SU-DHL-6 (cell line): ENCODE results near the gene TMEM161A.

ENCODE experiments used
- CTCF ChIP-seq: fragments of 200-600 bp; sonication (generic); IDR thresholded peaks from one replicate; pipeline ENCODE4 v1.5.1; 2017; ENCODE audit warnings: antibody characterized with exemption, mild to moderate bottlenecking, low read length, moderate library complexity; ENCODE audit not compliant: insufficient read depth, poor library complexity, severe bottlenecking
- EZH2phosphoT487 ChIP-seq: fragments of 200-600 bp; sonication (generic), shearing (Covaris generic); conservative IDR thresholded peaks from 2 replicates; pipeline ENCODE4 v1.6.1; 2018; ENCODE audit warnings: mild to moderate bottlenecking, antibody characterized with exemption, low read length, moderate library complexity, mixed read lengths

- no peak for TF ChIP-seq CTCF
- TF ChIP-seq EZH2phosphoT487 = no peak
Measured at GRCh38 chr19:19140476-19140875, 2.2 kb upstream of the TMEM161A start.
